AG04449 (cell line): ENCODE data around the gene APOC3.

Experiments
- CTCF ChIA-PET: fragments of 350-600 bp; formaldehyde crosslinking; extraction: SDS; loops from one replicate; lab custom pipeline; 2021; ENCODE audit warnings: antibody characterized with exemption; lab: Yijun Ruan, JAX
- POLR2A ChIA-PET: fragments of 400-600, 350-600 bp; formaldehyde crosslinking; extraction: SDS; loops from one replicate; lab custom pipeline; 2020; ENCODE audit warnings: antibody characterized with exemption, inconsistent platforms; lab: Yijun Ruan, JAX
- DNase-seq: peaks from one replicate; pipeline ENCODE4 v3.0.0-alpha.2; 2010; ENCODE audit warnings: low read depth, low spot score
- H3K4me3 ChIP-seq: 2 replicates; pipeline ENCODE4 v1.5.1; 2011; ENCODE audit warnings: low read depth, mild to moderate bottlenecking, control low read depth, low read length
- CTCF ChIP-seq: IDR thresholded peaks from one replicate; pipeline ENCODE4 v1.5.1; 2011; ENCODE audit warnings: mild to moderate bottlenecking, moderate library complexity, low read length, control low read depth, inconsistent platforms; ENCODE audit not compliant: insufficient read depth; ENCODE audit errors: missing control alignments

The APOC3 gene

GRCh38 chr11:116787786-116788486 is 41.8 kb upstream of the APOC3 start, which contains the start of gene ZPR1:
Gene ZPR1, minus strand, starts transcription at chr11:116788023. Its CDS starts 33 bp downstream, at chr11:116787990.
- ChIA-PET POLR2A (interaction anchor here (1.1 to 1.6 kb wide), 4 partner anchors 11 to 310 kb away, joined by 3 to 8 read pairs (median 6); partner anchors contain the start of gene SIK3), CTCF (interaction anchor here (0.7 to 12.3 kb wide), 13 partner anchors 8 to 440 kb away, joined by 3 to 472 read pairs (median 4); partner anchors contain the start of genes APOA1, PCSK7 and SIK3)
- no peak for DNase-seq
- H3K4me3 ChIP-seq, result peak within 1 kb of the TSS; percentile 77
- no peak for TF ChIP-seq CTCF

- TF ChIP-seq CTCF, result no peak
- peak overlapping the region; percentile 77 for H3K4me3 ChIP-seq
- DNase-seq, result no peak
- ChIA-PET CTCF (interaction anchor here (0.8 to 12.3 kb wide), 11 partner anchors 8 to 439 kb away, joined by 3 to 472 read pairs (median 13); partner anchors contain the start of genes APOA1, PCSK7 and SIK3), POLR2A (interaction anchor here (1.0 to 1.6 kb wide), 4 partner anchors 12 to 310 kb away, joined by 3 to 8 read pairs (median 6); partner anchors contain the start of gene SIK3)
Observed at GRCh38 chr11:116788534-116788933, 41.2 kb upstream of the APOC3 start.

GRCh38 chr11:116788975-116789374 is 40.7 kb upstream of the APOC3 start:
- DNase-seq, result no peak
- POLR2A ChIA-PET, result interaction anchor here (1.0 kb wide), 1 partner anchor 47 kb away, joined by 3 read pairs; no protein-coding TSS in a partner anchor
- CTCF ChIA-PET, result interaction anchor here (0.8 to 12.3 kb wide), 14 partner anchors 9 to 439 kb away, joined by 3 to 472 read pairs (median 10); partner anchors contain the start of genes APOA1, PCSK7 and SIK3
- TF ChIP-seq CTCF, result no peak
- no peak overlapping the region for H3K4me3 ChIP-seq

GRCh38 chr11:116790167-116791001 is 39.3 kb upstream of the APOC3 start:
- no peak overlapping the region for H3K4me3 ChIP-seq
- CTCF ChIA-PET, result interaction anchor here (1.0 to 12.3 kb wide), 51 partner anchors 7 to 438 kb away, joined by 3 to 472 read pairs (median 6); partner anchors contain the start of genes APOA1, APOA4, APOC3 and BUD13
- TF ChIP-seq CTCF, result no peak
- POLR2A ChIA-PET, result interaction anchor here (1.0 to 1.5 kb wide), 2 partner anchors 45 to 353 kb away, joined by 3 to 5 read pairs; no protein-coding TSS in a partner anchor
- DNase-seq, result no peak

- ChIA-PET CTCF (interaction anchor here (0.7 to 12.3 kb wide), 52 partner anchors 8 to 437 kb away, joined by 3 to 472 read pairs (median 6); partner anchors contain the start of genes APOA1, APOA4, APOC3 and BUD13), POLR2A (interaction anchor here (1.0 to 1.5 kb wide), 3 partner anchors 45 to 409 kb away, joined by 3 to 5 read pairs (median 3); no protein-coding TSS in a partner anchor)
- DNase-seq, result no peak
- TF ChIP-seq CTCF, result peak; percentile 95
- no peak overlapping the region for H3K4me3 ChIP-seq
Observed at GRCh38 chr11:116791002-116791812, 38.5 kb upstream of the APOC3 start.
